Left lung (tissue), 10 donors: ENCODE data around the gene AOPEP. TPM values are rescaled to one million over a fixed set of nuclear protein-coding genes. Genes with fewer than 3 reads are reported as not detected.

Experiments
- ATAC-seq: fragments of 200-7000 bp; cut with Tn5 transposase; one replicate; pipeline ENCODE4 v1.9.1; 2020; ENCODE audit warnings: moderate library complexity
- DNase-seq, 4 donors: peaks; one replicate each; pipeline ENCODE4 v3.0.0-alpha.2; 2013 to 2020
- H3K27ac ChIP-seq, 2 donors: fragments of 200-600 bp; sonication (generic) in 1 of 2; one replicate each; pipeline versions ENCODE4 v1.5.0 to v1.8.0; 2020 to 2021
- H3K27me3 ChIP-seq, 2 donors: fragments of 200-600 bp; sonication (generic) in 1 of 2; one replicate each; pipeline versions ENCODE4 v1.5.0 to v1.8.0; 2020 to 2021
- H3K36me3 ChIP-seq, 2 donors: fragments of 200-600 bp; sonication (generic) in 1 of 2; one replicate each; pipeline versions ENCODE4 v1.5.0 to v1.8.0; 2020 to 2021
- H3K4me1 ChIP-seq, 2 donors: fragments of 200-600 bp; one replicate each; pipeline ENCODE4 v1.8.0; 2021
- H3K4me3 ChIP-seq, 2 donors: fragments of 200-600 bp; sonication (generic) in 1 of 2; one replicate each; pipeline versions ENCODE4 v1.5.0 to v1.8.0; 2020 to 2021; ENCODE audit warnings: mild to moderate bottlenecking in 1 of 2
- H3K9me3 ChIP-seq, 2 donors: fragments of 200-600 bp; sonication (generic) in 1 of 2; one replicate each; pipeline versions ENCODE4 v1.5.0 to v1.8.0; 2020 to 2021
- intact Hi-C, 2 donors: fragments of 100-400 bp; cut with DNase I; formaldehyde crosslinking; loops; one replicate each; pipeline versions ENCODE4 v1.11.2 to v1.14.2; 2022
- polyA plus RNA-seq, 6 donors: library from polyadenylated mRNA; unstranded; fragments of 120-200 nt; gene quantifications; one replicate each; pipeline ENCODE4 v1.2.1, GENCODE V29; 2013; ENCODE audit not compliant: insufficient read length in 6 of 6
- total RNA-seq, 2 donors: library from RNA; stranded (reverse); fragmentation: NEBNext Ultra II Directional; extraction: Animal tissue kit (Norgen Biotek cat#: 25700); gene quantifications; one replicate each; pipeline ENCODE4 v1.2.1, GENCODE V29; 2021
- TF ChIP-seq, protein P1 (sequence below), 2 donors: fragments of 200-600 bp; sonication (generic) in 1 of 2; IDR thresholded peaks; one replicate each; pipeline versions ENCODE4 v1.5.0 to v1.8.0; 2021; ENCODE audit warnings: antibody characterized with exemption in 2 of 2
- donor health status: DM: no; HTN: yes; CAD: no.
- donor health status: DM: no; HTN: no; CAD: no.

AOPEP gene
- total and polyA plus RNA-seq, 8 donors = 32.5 to 83.2 (median 39.9) TPM

GRCh38 chr9:95001720-95002119, 275.2 kb downstream of the AOPEP start:
- intact Hi-C loops = no loop called here

GRCh38 chr9:95003689-95004410, 277.4 kb downstream of the AOPEP start:
- H3K36me3 ChIP-seq = no peaks in the 10 kb centered on the region
- peaks cover 3 to 12% of the 10 kb centered on the region in 2 donors for H3K4me1 ChIP-seq
- no peaks in the 10 kb centered on the region for H3K9me3 ChIP-seq
- peak in 3 of 4 donors; percentile 63 to 83 (median 64) for DNase-seq
- peak overlapping the region; percentile 54 to 60 for H3K4me3 ChIP-seq
- TF ChIP-seq, protein P1, sequence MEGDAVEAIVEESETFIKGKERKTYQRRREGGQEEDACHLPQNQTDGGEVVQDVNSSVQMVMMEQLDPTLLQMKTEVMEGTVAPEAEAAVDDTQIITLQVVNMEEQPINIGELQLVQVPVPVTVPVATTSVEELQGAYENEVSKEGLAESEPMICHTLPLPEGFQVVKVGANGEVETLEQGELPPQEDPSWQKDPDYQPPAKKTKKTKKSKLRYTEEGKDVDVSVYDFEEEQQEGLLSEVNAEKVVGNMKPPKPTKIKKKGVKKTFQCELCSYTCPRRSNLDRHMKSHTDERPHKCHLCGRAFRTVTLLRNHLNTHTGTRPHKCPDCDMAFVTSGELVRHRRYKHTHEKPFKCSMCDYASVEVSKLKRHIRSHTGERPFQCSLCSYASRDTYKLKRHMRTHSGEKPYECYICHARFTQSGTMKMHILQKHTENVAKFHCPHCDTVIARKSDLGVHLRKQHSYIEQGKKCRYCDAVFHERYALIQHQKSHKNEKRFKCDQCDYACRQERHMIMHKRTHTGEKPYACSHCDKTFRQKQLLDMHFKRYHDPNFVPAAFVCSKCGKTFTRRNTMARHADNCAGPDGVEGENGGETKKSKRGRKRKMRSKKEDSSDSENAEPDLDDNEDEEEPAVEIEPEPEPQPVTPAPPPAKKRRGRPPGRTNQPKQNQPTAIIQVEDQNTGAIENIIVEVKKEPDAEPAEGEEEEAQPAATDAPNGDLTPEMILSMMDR (IDR thresholded peaks at IDR 0.05) = no peak
- H3K27me3 ChIP-seq = peaks cover 0 to 40% of the 10 kb centered on the region in 2 donors
- H3K27ac ChIP-seq = peak overlapping the region; percentile 94 to 99
- intact Hi-C loops = no loop called here
- ATAC-seq = peak; percentile 58

More at GRCh38 chr9:95001720-95002119, 275.2 kb downstream of the AOPEP start:
- no peaks in the 10 kb centered on the region for H3K9me3 ChIP-seq
- H3K27ac ChIP-seq = peak overlapping the region in 1 of 2 donors; percentile 87
- TF ChIP-seq, protein P1 (IDR thresholded peaks at IDR 0.05) = no peak
- DNase-seq = no peak
- no peak overlapping the region for H3K4me3 ChIP-seq
- peaks cover 0 to 40% of the 10 kb centered on the region in 2 donors for H3K27me3 ChIP-seq
- no peak for ATAC-seq
- no peaks in the 10 kb centered on the region for H3K36me3 ChIP-seq
- H3K4me1 ChIP-seq = peaks cover 3% of the 10 kb centered on the region in 2 donors

DNA sequence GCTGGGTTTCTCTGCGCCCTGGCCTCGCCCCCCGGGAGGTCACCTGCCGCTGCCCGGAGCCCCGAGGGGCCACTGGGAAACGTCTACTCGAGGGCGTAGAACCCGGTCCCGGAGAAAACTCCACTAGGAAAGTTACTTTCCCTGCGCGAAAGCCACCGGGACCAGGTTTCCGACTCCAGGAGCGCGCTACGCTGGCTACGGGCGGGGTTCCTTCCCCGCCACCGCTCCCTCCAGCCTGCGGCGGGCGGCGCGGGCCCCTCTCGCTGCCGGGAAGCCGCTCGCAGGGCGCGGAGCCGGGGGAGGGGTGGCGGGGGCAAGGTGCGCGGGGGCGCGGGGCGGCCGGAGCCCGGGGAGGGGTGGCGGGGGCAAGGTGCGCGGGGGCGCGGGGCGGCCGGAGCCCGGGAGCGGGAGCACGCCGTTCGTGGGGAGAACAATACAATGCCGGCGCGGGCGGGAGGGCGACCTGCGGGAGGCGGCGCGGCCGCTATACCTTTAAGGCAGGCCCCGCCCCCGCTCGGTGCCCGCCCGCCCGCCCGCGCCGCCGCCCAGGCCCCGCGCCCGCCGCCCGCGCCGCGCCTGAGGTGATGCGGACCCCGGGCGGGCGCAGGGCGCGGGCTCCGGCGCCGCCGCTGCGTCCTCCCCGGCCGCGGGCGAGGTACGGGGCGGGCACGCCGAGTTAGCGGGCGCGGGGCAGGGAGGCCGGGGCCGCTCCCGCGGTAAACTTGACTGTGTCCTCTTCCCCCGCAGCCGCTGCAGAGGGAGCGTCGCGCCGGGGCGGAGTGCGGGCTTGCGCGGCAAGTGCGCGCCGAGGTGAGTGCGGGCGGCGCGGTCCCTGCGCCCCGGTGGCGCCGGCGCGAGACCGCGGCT, 278.1 kb downstream of the AOPEP start:
- Histone ChIP-seq H3K4me1 (peaks cover 3 to 14% of the 10 kb centered on the region in 2 donors), H3K36me3 (no peaks in the 10 kb centered on the region), H3K27ac (peak overlapping the region; percentile 94 to 99), H3K4me3 (peak overlapping the region; percentile 54 to 60), H3K9me3 (no peaks in the 10 kb centered on the region), H3K27me3 (peaks cover 0 to 40% of the 10 kb centered on the region in 2 donors)
- TF ChIP-seq, protein P1 (IDR thresholded peaks at IDR 0.05) = no peak
- intact Hi-C loops = no loop called here
- ATAC-seq = peak; percentile 53
- DNase-seq = peak in 2 of 4 donors; percentile 58 to 86

- Histone ChIP-seq H3K27ac (peak overlapping the region; percentile 94 to 99), H3K9me3 (no peaks in the 10 kb centered on the region), H3K4me1 (peaks cover 3 to 14% of the 10 kb centered on the region in 2 donors), H3K4me3 (peak overlapping the region; percentile 33 to 54), H3K36me3 (no peaks in the 10 kb centered on the region), H3K27me3 (peaks cover 0 to 40% of the 10 kb centered on the region in 2 donors)
- TF ChIP-seq, protein P1 (IDR thresholded peaks at IDR 0.05) = no peak
- peak in 1 of 4 donors; percentile 72 for DNase-seq
- ATAC-seq = no peak
- intact Hi-C loops = no loop called here
Measured at GRCh38 chr9:95005278-95006143, 279.0 kb downstream of the AOPEP start.
